SU-DHL-6 (cell line): Measurements from ENCODE around the gene SMIM41.

ENCODE experiments used
- H2AFZ ChIP-seq: fragments of 200-600 bp; sonication (generic); 2 replicates; pipeline ENCODE4 v1.6.1; 2014; ENCODE audit warnings: low read depth, mild to moderate bottlenecking, moderate library complexity, mixed read lengths, antibody characterized with exemption, low read length; ENCODE audit not compliant: severe bottlenecking
- H3F3A ChIP-seq: fragments of 200-600 bp; shearing (Covaris generic); 2 replicates; pipeline ENCODE4 v1.6.0; 2016; ENCODE audit warnings: antibody characterized with exemption, mild to moderate bottlenecking; ENCODE audit not compliant: insufficient read depth
- H3K27ac ChIP-seq: fragments of 200-600 bp; sonication (generic); 2 replicates; pipeline ENCODE4 v1.5.1; 2016; ENCODE audit warnings: low read depth, mild to moderate bottlenecking, low read length, moderate library complexity, mixed read lengths
- H3K27me3 ChIP-seq: fragments of 200-600 bp; sonication (generic), shearing (Covaris generic); 2 replicates; pipeline ENCODE4 v1.6.0; 2014; ENCODE audit warnings: mild to moderate bottlenecking, low read length
- H3K36me3 ChIP-seq: fragments of 200-600 bp; sonication (generic); 2 replicates; pipeline ENCODE4 v1.6.1; 2014; ENCODE audit warnings: mild to moderate bottlenecking, low read length, mixed read lengths
- H3K4me2 ChIP-seq: fragments of 300-600, 200-600 bp; shearing (Covaris generic), sonication (generic); 2 replicates; pipeline ENCODE4 v1.6.0; 2014; ENCODE audit warnings: low read length, low read depth, mild to moderate bottlenecking; ENCODE audit not compliant: poor library complexity, severe bottlenecking
- H3K4me3 ChIP-seq: fragments of 200-600 bp; sonication (generic); 2 replicates; pipeline ENCODE4 v1.5.1; 2014; ENCODE audit warnings: antibody characterized with exemption, low read length, mild to moderate bottlenecking, mixed read lengths; ENCODE audit not compliant: insufficient read depth, poor library complexity, severe bottlenecking
- H3K79me2 ChIP-seq: fragments of 200-600 bp; sonication (generic); 2 replicates; pipeline ENCODE4 v1.6.1; 2014; ENCODE audit warnings: mild to moderate bottlenecking, low read length, moderate library complexity; ENCODE audit not compliant: insufficient read depth
- H3K9ac ChIP-seq: fragments of 200-600 bp; sonication (generic); 2 replicates; pipeline ENCODE4 v1.7.0; 2014; ENCODE audit warnings: mild to moderate bottlenecking, low read length
- H3K9me2 ChIP-seq: fragments of 200-600 bp; sonication (generic); replicated peaks from 2 replicates; pipeline ENCODE4 v1.6.1; 2014; ENCODE audit warnings: low read length; ENCODE audit not compliant: insufficient read depth
- H3K9me3 ChIP-seq: fragments of 200-600 bp; sonication (generic); 2 replicates; pipeline ENCODE4 v1.6.1; 2014; ENCODE audit warnings: low read length, mixed read lengths; ENCODE audit not compliant: insufficient read depth
- H4K20me1 ChIP-seq: fragments of 200-600 bp; sonication (generic); 2 replicates; pipeline ENCODE4 v1.6.1; 2014; ENCODE audit warnings: low read depth, mild to moderate bottlenecking, antibody characterized with exemption, low read length, moderate library complexity, mixed read lengths
- CTCF ChIP-seq: fragments of 200-600 bp; sonication (generic); IDR thresholded peaks from one replicate; pipeline ENCODE4 v1.5.1; 2017; ENCODE audit warnings: antibody characterized with exemption, mild to moderate bottlenecking, low read length, moderate library complexity; ENCODE audit not compliant: insufficient read depth, poor library complexity, severe bottlenecking
- EZH2phosphoT487 ChIP-seq: fragments of 200-600 bp; sonication (generic), shearing (Covaris generic); conservative IDR thresholded peaks from 2 replicates; pipeline ENCODE4 v1.6.1; 2018; ENCODE audit warnings: mild to moderate bottlenecking, antibody characterized with exemption, low read length, moderate library complexity, mixed read lengths

SMIM41 gene

GRCh38 chr12:52120951-52121823 lies 41.7 kb downstream of the SMIM41 start:
- H3K27me3 ChIP-seq = no peaks in the 10 kb centered on the region
- no peak overlapping the region for H3K27ac ChIP-seq
- H3K4me3 ChIP-seq = no peak overlapping the region
- peaks cover 10% of the 10 kb centered on the region for H3F3A ChIP-seq
- H4K20me1 ChIP-seq = no peaks in the 10 kb centered on the region
- no peak overlapping the region for H3K4me2 ChIP-seq
- no peak overlapping the region for H3K9ac ChIP-seq
- no peak for TF ChIP-seq CTCF
- no peaks in the 10 kb centered on the region for H3K9me3 ChIP-seq
- no peaks in the 10 kb centered on the region for H3K79me2 ChIP-seq
- no peaks in the 10 kb centered on the region for H3K9me2 ChIP-seq
- H2AFZ ChIP-seq = no peak overlapping the region
- H3K36me3 ChIP-seq = no peaks in the 10 kb centered on the region

- Histone ChIP-seq H3K9me3 (no peaks in the 10 kb centered on the region), H3K79me2 (no peaks in the 10 kb centered on the region), H4K20me1 (no peaks in the 10 kb centered on the region), H3K9ac (no peak overlapping the region), H3K27me3 (no peaks in the 10 kb centered on the region), H3F3A (peaks cover 7% of the 10 kb centered on the region), H3K9me2 (no peaks in the 10 kb centered on the region), H3K36me3 (no peaks in the 10 kb centered on the region), H2AFZ (no peak overlapping the region), H3K4me3 (no peak overlapping the region), H3K27ac (no peak overlapping the region), H3K4me2 (no peak overlapping the region)
- TF ChIP-seq EZH2phosphoT487 (no peak), CTCF (peak; percentile 83)
Measured at GRCh38 chr12:52121824-52122539, 42.5 kb downstream of the SMIM41 start.

- no peaks in the 10 kb centered on the region for H3K27me3 ChIP-seq
- no peak overlapping the region for H3K4me3 ChIP-seq
- H3K4me2 ChIP-seq = no peak overlapping the region
- TF ChIP-seq EZH2phosphoT487 (no peak), CTCF (no peak)
- H3K9me2 ChIP-seq = no peaks in the 10 kb centered on the region
- no peaks in the 10 kb centered on the region for H3K9me3 ChIP-seq
- H3K9ac ChIP-seq = no peak overlapping the region
- no peak overlapping the region for H3K27ac ChIP-seq
- peaks cover 5% of the 10 kb centered on the region for H3F3A ChIP-seq
- H4K20me1 ChIP-seq = no peaks in the 10 kb centered on the region
- H3K79me2 ChIP-seq = no peaks in the 10 kb centered on the region
- H2AFZ ChIP-seq = no peak overlapping the region
- no peaks in the 10 kb centered on the region for H3K36me3 ChIP-seq
Measured at GRCh38 chr12:52122540-52122871, 43.0 kb downstream of the SMIM41 start.
